ENCODE results near the gene PEPD.

GRCh38 chr19:33512580-33513137 lies 8.9 kb downstream of the PEPD start:
- TF ChIP-seq FOXM1 (IDR thresholded peaks at IDR 0.05; ENCODE audit: borderline replicate concordance) (no peak), LEF1 (IDR thresholded peaks at IDR 0.05; ENCODE audit: borderline replicate concordance) (no peak), ARNT (IDR thresholded peaks at IDR 0.05) (no peak), FOXA1 (IDR thresholded peaks at IDR 0.05) (no peak), SP1 (IDR thresholded peaks at IDR 0.05) (no peak), L3MBTL2 (conservative IDR thresholded peaks at IDR 0.05) (no peak), ELF4 (IDR thresholded peaks at IDR 0.05) (no peak), TARDBP (IDR thresholded peaks at IDR 0.05) (no peak), BHLHE40 (IDR thresholded peaks at IDR 0.05; ENCODE audit: borderline replicate concordance) (no peak), ZNF384 (IDR thresholded peaks at IDR 0.05) (no peak), HDGF (IDR thresholded peaks at IDR 0.05; ENCODE audit: borderline replicate concordance) (no peak)

All from HEK293T (cell line).